NCI-H1436 (cell line): Measurements from ENCODE around the gene AGRN.
"Not testable (repeated sequence)": the region's sequence is repeated elsewhere in the genome, so short reads cannot be mapped to it uniquely, and the experiment has no call there.

Experiments used
- DNase-seq: peaks from one replicate; lab custom pipeline; 2025; lab: John Stamatoyannopoulos, UW

AGRN gene

GRCh38 chr1:1067284-1067859, 47.5 kb downstream of the AGRN start:
- DNase-seq, result no peak

DNA sequence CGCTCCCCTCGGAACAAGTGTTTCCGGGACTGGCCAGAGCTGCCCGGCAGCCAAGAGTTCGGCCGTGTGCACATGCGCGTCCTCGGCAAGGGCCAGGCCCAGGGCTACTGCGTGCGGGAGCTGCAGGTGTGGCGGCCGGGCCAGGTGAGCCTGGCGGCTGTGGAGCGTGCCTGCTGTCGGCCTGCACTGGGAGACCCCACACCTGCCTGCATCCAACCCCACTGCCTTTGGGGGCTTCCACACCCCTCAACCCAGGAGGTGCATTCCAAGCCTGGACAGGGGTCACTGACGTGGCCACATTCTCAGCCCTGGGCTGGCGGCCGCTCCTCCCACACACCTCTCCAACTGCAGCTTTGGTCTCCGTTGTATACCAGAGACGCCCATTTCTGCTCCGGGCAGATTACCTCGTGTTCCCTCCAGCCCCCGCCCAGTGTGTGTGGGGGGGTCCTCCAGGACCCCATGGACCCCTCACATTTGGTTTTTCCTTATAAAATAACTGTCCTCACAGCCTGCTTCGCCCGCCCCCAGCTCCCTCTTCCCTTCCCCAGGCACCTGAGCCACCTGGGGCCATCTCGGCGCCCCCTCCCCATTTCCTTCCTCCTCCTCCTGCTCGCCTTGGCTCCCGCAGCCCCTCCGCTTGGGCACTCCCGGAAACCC, 48.1 kb downstream of the AGRN start:
- DNase-seq, result no peak

GRCh38 chr1:1068517-1069055, 48.7 kb downstream of the AGRN start:
- peak; percentile 58 for DNase-seq

DNA sequence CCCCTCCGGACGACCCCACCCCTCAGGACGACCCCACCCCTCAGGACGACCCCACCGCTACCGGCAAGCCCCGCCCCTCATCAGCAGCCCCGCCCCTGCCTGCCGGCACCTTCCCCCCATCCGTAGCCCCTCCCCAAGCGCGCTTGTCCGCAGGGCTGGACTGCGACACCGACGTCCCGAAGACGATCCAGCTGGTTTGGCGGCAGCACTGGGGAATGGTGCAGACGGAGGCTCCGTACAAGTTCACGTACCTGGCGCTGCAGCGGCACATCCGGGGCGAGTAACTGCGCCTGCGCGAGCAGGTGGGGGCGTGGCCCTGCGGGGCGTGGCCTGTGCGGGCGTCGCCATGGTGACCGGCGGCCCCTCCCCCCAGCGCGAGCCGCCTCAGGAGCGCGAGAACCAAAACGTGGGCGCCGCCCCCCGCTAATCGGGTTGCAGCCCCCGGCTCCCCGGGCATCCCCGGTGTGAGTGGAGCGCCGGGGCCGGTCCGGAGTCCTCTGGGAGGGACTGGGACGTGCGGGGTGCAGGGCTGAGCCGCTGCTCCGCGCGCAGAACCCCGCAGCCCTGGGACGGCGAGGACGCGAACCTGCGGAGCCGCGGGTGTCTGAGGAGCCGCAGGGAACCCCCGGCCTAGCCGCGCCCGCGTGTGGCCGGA, 49.3 kb downstream of the AGRN start:
- DNase-seq, result peak; percentile 76

- DNase-seq, result no peak
Measured at GRCh38 chr1:1069711-1070676, 50.1 kb downstream of the AGRN start.

GRCh38 chr1:1071486-1072298, 51.8 kb downstream of the AGRN start:
- DNase-seq, result no peak

GRCh38 chr1:1072299-1072848, 52.5 kb downstream of the AGRN start:
- no peak for DNase-seq

- DNase-seq, result no peak
Measured at GRCh38 chr1:1072849-1073742, 53.2 kb downstream of the AGRN start.

- DNase-seq, result peak; percentile 23
Measured at GRCh38 chr1:1073743-1074587, 54.0 kb downstream of the AGRN start, which contains the start of gene RNF223. Gene RNF223, minus strand, starts transcription at chr1:1074306. Its CDS starts 1,740 bp downstream, at chr1:1072566.

DNA sequence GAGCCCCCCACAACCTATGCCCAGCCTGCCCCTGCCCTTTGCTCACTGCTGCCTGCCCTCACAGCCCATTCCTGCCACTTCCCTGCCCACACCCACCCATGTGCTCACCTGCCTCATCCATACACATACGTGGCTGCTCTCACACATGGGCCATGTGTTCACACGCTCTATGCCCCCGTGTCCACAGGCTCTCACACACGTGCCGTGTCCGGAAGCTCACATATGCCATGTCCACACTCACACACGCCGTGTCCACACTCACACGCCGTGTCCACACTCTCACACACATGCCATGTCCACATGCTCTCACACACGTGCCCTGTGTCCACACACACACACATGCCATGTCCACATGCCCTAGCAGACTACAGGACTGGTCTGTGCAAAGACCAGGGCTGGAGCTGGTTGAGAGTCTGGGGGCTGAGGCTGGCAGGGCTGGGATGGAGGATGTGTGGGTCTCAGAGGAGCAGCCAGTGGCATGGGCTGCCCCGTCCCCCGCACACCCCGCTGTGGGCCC, 54.8 kb downstream of the AGRN start:
- no peak for DNase-seq

DNA sequence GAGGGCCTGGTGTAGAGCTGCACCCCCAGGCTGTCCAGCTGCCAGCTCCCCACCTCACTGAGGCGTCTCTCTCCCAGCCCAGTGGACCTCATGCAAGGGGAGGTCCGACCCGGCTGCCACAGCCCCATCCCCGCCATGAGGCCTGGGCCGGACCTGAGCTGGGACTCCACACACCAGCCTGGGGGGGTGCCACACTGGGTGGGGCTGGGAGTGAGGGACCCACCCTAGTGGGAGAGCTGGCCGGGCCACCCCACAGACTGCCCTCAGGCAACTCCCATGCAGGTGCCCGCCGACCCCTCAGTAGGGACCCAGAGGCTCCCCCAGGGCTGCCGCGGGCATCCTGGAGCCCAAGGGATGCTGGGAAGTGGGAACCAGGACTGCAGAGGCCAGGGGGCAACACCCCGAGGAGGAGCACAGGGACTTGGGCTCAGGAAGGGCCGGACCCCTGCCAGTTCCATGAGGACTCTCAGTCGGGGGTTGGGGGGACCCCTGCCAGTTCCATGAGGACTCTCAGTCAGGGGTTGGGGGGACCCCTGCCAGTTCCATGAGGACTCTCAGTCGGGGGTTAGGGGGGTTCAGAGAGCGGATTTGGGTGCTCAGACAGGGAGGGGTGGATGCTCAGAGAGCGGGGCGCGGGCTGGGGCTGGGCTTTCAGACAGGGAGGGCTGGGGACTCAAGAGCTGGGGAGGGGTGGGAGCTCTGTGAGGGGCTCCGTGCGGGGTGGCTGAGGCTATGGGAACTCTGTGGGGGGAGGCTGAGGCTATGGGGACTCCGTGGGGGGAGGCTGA, 55.4 kb downstream of the AGRN start:
- DNase-seq, result no peak

DNA sequence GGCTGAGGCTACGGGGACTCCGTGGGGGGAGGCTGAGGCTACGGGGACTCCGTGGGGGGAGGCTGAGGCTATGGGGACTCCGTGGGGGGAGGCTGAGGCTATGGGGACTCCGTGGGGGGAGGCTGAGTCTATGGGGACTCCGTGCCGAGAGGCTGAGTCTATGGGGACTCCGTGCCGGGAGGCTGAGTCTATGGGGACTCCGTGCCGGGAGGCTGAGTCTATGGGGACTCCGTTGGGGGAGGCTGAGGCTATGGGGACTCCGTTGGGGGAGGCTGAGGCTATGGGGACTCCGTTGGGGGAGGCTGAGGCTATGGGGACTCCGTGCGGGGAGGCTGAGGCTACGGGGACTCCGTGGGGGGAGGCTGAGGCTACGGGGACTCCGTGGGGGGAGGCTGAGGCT, 57.5 kb downstream of the AGRN start:
- not testable (repeated sequence) for DNase-seq

DNA sequence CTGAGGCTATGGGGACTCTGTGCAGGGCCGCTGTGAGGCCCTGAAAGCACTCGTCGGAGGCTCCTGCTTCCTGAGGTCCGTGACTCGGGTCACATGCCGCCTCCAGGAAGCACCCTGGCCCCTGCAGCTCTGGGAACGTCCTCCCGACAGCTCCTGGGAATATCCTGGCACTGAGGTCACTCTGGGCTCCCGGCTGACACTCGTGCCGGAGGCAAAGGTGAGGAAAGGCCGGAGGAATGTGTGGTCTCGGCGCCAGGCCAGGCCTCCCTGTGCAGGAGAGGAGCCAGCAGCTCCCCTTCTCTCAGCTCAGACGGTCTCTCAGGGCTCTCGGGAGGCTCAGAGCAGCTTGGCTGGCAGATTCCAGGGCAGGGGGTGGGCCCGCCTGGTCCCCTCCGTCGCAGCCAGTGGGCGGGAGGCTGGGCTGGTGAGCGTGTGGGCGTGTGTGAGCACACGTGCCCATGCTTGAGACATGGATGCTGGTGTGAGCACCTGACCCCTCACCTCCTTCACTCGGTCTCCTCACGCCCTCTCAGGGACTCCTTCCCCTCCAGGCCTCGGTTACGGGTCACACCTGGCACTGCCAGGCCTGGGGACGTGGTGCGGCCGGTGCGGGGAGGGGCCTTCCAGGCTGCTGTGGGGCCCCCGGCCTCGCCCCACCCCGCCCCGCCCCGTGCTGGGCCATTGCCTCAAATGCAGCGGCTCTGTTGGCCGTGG, 59.6 kb downstream of the AGRN start:
- peak; percentile 19 for DNase-seq

DNA sequence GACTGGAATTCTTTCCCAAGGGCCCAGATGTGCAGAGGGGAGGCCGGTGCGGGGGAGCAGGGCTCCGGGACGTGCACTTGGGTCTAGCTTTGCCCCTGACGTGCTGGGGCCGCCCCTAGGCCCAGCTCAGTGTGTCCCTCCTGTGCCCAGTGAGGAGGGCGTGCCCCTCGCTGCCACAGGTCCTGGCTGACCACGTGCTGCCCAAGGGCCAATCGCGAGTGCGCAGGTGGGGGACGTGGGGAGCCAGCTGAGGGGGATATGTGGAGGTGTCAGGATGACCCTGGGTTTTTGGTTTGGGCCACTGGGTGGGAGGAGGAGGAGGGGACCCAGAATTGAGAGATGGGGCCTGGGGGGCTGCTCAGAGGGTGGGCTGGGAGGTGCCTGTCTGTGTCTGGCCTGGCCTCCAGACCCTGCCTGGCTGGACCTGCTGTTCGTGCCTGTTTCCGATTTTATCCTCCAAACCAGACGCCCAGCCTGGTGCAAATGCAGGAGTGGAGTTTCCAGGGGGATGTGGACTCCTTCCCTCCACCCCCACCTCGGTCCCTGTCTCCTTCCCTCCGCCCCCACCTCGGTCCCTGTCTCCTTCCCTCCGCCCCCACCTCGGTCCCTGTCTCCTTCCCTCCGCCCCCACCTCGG, 60.3 kb downstream of the AGRN start:
- DNase-seq, result no peak

DNA sequence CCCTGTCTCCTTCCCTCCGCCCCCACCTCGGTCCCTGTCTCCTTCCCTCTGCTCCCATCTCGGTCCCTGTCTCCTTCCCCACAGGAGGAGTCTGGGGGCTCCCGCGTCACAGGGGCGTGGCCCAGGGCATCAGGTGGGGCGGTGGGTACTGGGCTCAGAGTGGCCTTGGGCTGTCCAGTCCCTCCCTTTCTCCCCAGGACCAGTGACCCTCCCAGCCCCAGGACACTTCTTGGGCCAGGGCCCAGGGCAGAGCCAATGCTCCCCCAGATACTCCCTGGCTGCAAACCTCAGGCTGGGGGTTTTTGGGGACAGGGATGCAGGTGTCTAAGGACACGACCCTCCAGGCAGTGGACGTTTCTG, 61.0 kb downstream of the AGRN start:
- DNase-seq, result no peak
